Epithelial cell of proximal tubule (primary cell): Measurements from ENCODE around the gene DKC1. TPM values are rescaled to one million over a fixed set of nuclear protein-coding genes. Genes with fewer than 3 reads are reported as not detected.

ENCODE experiments used
- DNase-seq: peaks from one replicate; pipeline ENCODE4 v3.0.0-alpha.2; 2011; ENCODE audit warnings: low read depth
- H3K4me3 ChIP-seq: 2 replicates; pipeline ENCODE4 v1.5.1; 2011; ENCODE audit warnings: low read depth, mild to moderate bottlenecking, low read length
- total RNA-seq: library from RNA; depleted of rRNA; stranded (reverse); fragments of >200 nt; gene quantifications from 2 replicates; pipeline ENCODE4 v1.2.3, GENCODE V29; 2015
- TF ChIP-seq, protein P1 (sequence below): conservative IDR thresholded peaks from 2 replicates; pipeline ENCODE4 v1.5.1; 2012; ENCODE audit warnings: low read depth, mild to moderate bottlenecking, low read length

The DKC1 gene
- total RNA-seq, 1 donor from 2014 or later = 41.2 TPM

DNA sequence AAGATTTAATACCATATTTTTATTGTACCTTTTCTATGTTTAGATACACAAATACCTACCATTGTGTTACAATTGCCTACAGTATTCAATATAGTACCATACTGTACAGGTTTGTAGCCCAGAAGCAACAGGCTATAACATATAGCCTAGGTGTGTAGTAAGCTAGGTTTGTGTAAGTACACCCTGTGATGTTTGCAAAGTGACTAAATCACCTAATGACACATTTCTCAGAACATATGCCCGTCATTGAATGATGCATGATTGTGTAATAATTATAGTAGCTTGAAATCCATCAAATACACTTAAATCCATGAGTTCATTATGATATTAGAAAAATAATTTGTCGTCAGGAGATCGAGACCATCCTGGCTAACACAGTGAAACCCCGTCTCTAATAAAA is 42.6 kb upstream of the DKC1 start:
- DNase-seq = no peak
- no peak overlapping the region for H3K4me3 ChIP-seq
- TF ChIP-seq, protein P1, sequence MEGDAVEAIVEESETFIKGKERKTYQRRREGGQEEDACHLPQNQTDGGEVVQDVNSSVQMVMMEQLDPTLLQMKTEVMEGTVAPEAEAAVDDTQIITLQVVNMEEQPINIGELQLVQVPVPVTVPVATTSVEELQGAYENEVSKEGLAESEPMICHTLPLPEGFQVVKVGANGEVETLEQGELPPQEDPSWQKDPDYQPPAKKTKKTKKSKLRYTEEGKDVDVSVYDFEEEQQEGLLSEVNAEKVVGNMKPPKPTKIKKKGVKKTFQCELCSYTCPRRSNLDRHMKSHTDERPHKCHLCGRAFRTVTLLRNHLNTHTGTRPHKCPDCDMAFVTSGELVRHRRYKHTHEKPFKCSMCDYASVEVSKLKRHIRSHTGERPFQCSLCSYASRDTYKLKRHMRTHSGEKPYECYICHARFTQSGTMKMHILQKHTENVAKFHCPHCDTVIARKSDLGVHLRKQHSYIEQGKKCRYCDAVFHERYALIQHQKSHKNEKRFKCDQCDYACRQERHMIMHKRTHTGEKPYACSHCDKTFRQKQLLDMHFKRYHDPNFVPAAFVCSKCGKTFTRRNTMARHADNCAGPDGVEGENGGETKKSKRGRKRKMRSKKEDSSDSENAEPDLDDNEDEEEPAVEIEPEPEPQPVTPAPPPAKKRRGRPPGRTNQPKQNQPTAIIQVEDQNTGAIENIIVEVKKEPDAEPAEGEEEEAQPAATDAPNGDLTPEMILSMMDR = no peak

DNA sequence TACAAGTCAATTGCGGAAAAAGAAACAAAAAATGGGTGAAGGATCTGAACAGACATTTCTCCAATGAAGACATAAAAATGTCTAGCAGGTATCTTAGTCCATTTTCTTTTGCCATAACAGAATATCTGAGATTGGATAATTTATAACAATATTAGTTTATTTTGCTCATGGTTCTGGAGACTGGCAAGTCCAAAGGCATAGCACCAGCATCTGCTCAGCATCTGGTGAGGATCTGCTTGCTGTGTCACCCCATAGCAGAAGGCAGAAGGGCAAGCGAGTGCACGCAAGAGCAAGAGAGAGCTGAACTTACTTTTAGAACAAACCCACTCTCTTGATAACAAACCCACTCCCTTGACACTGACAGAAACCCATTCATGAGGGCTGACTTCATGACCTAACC is 41.5 kb upstream of the DKC1 start:
- no peak overlapping the region for H3K4me3 ChIP-seq
- TF ChIP-seq, protein P1 = no peak
- no peak for DNase-seq

DNA sequence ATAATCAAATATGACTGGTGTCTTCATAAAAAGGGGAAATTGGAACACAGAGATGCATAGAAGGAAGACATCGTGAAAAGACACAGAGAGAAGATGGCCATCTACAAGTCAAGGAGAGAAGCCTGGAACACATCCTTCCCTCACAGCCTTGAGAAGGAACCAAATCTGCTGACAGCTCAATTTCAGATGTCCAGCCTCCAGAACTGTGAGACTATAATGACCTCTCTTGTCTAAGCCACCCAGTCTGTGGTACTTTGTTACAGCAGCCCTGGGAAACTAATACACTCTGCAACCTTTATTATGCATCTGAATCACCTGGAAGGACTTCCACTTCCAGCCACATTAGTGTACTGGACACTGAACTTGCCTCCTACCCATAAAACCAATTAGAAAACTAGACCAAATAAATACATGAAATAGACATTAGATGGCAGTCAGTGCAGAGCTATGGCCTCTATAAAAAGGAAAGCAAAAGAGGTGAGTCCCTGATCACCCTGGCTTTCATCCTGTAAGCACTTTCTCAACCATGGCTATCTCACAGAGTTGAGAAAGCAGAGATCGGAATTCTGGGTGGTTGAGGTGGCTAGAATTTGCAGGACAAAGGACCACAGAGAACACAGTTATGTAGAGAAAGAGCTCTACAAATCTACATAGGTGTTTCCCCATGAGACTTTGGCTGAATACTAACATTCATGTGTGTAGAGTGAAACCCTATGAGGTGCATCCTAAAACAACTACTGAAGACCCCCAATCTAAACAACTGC is 37.5 kb upstream of the DKC1 start:
- DNase-seq = no peak
- TF ChIP-seq, protein P1 = no peak
- H3K4me3 ChIP-seq = no peak overlapping the region

DNA sequence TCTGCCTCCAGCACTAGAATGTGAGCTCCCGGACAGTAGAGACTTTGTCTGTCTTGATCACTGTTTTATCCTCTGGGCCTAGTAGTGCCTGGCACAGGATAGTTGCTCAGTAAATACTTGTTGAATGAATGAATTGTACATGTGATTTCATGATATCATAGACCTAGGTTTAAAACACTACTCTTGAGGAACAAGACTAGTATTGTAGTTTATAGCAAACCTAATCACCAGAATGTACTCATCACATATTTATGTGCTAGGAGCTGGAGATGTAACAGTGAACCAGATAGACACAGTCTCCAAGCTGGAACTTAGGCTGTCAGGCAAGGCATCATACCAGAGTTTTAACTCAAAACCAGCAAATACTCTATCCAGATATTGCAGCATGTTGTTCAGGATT is 35.2 kb upstream of the DKC1 start:
- TF ChIP-seq, protein P1 = no peak
- H3K4me3 ChIP-seq = no peak overlapping the region
- DNase-seq = no peak

DNA sequence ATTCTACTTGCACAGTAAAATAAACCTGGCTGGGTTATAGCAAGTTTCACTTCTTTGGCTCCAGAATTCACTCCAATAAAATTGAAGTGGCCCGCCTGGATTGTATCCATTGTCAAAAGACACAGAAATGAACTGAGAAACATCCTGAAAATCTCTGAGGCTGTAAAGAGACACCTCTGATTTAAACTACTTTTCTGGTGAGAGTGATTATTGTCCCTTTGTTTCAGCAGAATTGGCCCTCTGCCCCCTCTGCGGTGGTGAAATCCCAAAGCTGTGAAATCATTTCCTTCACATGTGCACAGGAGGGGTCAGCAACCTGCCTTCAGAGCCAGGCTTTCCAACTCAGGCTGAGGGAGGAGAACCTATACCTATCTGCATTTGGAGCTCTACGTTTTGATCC is 34.8 kb upstream of the DKC1 start:
- DNase-seq = no peak
- TF ChIP-seq, protein P1 = no peak
- no peak overlapping the region for H3K4me3 ChIP-seq

DNA sequence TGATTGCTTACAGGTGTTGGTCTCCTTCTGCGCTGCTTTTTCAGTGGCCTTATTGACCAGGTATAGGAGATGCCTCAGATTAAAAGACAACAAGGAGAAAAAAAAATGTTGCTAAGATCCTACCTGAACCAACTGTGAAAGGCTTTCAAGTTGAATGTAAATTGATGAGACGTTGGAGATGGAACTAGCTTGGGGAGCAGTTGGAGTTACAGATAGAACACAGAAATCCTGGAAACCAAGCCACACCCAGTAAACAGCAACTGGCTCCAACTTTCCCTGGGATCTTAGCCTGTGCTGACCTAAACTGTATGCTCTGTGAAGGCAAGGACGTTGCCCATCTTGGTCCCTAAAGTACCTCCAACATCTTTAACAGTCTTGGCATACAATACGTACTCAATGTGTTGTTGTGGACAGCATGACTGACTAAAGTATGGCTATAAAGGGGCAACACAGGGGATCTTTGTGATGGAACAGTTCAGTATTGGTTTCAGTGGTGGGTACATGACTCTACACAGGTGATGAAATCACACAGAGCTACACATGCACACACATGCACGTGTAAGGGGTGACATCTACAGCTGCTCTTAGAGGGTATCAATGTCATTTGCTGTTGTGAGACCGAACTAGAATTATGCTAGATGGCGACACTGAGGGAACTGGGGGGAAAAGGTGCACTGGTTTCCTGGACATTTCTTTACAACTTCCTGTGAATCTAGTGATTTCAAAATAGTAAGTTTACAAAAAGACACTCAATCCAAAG is 34.1 kb upstream of the DKC1 start:
- TF ChIP-seq, protein P1 = no peak
- H3K4me3 ChIP-seq = no peak overlapping the region
- no peak for DNase-seq
